ENCODE measurements around the gene ZNF688.
A peak's percentile ranks its signal among the peaks of the same experiment; 100 is the strongest.
"Not testable (repeated sequence)": the region's sequence is repeated elsewhere in the genome, so short reads cannot be mapped to it uniquely, and the experiment has no call there.

ZNF688 gene

GRCh38 chr16:30533748-30534367 lies 37.7 kb downstream of the ZNF688 start:
- DNase-seq (ENCODE audit: low spot score), result peak; percentile 41

DNA sequence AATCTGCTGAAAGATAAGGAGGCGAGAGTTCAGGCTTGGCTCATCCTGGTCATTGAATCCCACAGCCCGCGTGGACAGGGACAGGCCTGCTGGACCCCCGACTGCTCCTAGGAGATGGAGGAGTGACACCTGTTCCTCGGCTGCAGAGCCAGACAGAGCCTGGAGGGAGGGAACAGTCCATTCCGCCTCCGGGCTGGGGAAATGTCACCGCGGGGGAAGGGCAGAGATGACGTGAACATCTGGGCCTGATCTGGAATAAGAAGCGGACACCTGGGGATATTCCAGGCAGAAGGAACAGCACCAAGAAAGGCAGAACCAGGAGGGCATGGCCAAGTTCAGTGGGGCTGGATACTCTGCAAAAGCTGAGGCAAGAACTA lies 38.4 kb downstream of the ZNF688 start:
- DNase-seq (ENCODE audit: low spot score), result no peak

DNA sequence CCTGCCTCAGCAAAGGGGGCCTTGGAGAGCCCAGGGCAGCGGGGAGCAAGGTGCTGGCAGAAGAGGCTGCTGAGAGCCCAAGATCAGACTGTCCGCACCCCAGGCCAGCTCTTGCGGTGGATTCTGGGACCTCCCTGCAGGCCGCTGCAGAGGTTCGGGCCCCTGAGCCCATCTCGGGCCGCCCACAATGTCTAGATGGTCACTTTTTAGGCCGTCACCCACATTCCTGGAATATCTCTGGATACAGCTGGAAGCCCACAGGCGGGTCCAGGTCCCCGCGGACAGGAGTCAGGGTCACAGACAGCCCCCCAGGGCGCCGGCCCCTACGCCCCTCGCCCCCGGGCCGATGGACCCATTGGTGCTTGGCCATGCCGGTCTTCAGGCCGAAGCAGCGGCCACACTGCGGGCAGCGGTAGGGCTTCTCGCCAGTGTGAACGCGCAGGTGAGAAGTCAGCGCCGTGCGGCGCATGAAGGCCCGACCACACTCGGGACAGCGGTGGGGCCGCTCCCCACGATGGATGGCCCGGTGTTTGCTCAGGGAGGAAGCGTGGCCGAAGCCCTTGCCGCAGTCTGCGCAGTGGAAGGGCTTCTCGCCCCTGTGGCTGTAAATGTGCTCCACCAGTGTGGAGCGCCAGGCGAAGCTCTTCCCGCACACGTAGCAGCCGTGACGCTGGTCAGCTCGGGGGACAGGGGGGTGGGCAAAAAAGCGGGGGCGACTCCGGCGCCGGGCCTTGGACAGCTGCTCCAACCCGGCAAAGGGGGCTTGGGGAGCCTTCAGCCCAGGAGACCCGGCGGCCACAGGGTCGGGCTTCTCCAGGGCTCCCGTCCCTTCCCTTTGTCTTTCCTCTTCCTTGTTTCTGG lies 39.0 kb downstream of the ZNF688 start:
- DNase-seq (ENCODE audit: low spot score), result no peak

DNA sequence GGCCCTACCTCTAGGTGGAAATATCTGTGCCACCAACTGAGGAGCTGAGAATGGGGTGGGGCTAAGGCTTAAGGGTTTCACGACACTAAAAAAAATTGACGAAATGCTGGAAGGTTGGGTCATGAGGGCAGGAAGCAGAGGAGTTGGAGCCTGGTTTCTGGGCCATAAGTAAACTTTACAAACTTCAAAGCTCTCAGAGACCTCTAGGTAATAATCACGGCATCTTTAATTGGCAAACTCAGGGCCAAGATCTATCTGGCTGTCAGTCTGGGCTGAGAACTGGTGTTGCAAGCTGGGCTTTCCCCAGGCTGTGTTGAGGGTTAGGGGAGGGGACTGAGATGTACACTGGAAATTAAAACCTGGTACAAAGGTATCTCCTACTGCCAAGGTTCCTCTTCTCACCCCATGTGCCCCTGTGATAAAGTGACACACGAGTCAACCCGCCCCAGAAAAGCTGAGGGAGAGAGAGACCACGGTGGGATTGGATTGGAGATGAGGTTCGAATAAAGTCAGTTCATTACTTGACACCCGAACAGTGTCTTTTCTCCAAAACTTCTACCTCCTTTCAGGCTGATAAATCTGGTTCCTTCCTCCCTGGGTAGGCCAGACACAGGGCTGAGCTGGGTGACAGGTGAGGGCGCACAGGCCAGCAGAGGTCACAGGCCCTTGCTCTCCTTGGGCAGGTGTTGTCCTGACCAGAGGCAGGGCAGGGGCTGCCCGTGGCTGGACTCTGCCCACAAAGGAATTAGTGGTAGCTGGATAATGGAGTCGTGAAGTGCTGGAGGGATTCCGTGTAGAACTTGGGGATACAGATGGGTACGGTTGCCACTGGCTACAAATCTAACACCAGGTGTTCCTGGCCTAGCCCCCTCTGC lies 41.1 kb downstream of the ZNF688 start:
- DNase-seq (ENCODE audit: low spot score), result no peak

DNA sequence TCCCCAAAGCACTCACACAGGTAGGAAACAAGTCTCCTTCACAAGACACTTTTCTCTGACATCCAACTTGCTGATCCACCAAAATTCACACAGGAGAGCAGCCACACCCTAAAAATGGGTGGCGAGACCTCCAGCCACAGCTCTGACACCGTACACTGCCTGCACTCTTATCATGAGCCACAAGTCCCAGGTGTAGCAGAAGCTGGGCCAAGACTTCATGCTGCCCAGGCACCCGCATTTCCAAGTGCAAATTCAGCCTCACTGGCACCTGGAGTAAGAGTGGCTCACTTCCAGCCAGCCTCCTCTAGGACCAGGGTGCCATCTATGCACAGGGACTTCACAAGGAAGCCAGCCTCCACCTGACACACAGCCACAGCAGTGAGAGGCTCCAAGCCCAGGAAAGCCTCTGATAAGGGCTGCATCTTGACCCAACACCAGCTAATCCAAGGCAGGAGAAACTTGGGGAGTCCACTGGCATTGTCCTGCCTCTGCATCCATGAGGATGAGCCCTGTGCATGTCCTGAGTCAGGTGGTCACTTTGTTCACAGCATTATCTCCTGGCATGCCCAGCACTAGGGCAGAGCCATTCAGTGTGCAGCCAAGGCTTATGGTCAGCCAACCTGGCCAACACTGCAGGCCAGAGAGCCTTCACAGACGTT lies 42.6 kb downstream of the ZNF688 start:
- no peak for DNase-seq (ENCODE audit: low spot score)

DNA sequence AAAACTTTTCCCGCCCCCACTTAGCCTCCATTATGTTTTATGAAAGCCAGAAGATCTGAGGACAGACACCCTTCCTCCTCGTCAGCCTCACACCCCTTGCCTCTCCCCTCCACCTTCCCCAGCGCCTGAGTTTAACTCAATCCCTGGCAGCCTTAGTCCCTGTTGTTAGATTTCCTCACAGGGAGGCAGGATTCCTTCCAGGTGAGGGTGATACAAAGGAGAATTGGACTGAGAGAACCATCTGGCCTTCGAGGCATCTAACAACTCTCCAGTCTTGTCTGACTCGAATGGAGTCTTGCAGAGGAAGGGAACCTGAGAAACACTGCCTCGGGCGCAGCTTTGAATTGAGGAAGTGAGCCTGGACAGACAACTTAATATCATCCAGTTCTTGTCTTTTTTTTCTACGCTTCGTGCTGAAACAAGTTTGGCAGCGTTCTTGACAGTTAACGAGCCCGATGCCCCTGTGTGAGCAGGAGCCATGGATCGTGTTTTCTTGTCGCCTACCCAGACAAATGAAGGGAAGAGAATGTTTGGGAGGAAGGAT lies 43.8 kb downstream of the ZNF688 start:
- no peak for DNase-seq (ENCODE audit: low spot score)

DNA sequence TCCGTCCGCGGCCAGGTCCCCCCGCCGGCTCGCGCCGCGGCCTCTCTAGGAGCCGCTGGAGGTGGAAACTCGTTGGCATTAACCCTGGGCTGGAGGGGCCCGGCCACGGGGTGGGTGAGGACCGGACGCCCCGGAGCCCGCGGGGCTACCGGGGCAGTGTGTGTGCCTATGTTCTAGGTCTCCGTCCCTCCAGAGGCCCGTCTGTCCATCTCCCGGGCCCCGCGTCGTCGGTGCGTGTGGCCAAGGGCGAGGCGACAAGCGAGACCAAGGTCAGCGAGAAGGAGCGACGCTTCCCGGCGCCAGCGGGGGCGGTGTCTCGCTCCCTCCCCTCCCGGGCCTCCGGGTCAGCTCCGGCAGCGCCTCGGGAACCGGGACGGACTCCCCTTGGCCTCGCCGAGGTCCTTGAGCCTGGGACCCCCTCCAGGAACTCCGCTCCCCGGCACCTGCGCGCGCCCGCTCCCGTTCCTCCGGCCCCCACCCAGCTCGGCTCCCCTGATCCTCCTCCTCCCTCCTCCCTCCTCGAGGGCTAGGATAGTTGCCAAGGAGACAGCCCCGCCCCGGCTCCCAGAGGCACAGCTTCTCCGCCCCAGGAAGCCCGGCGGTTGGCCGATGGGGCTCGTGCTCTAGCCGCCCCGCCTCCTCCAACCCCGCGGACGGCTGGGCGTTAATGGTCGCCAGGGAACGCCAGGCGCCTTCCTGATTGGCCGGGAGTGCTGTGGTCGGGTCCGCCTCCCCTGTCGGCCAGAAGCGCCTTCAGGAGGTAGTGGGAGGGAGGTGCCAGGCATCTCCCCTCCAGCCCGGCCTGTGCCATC lies 44.5 kb downstream of the ZNF688 start:
- peak; percentile 99 for DNase-seq (ENCODE audit: low spot score)

- DNase-seq (ENCODE audit: low spot score), result peak; percentile 80
Observed at GRCh38 chr16:30526137-30526822, 45.2 kb downstream of the ZNF688 start, which contains the start of gene ZNF768. Gene ZNF768 (minus strand): TSS chr16:30526566. CDS start chr16:30526413, 153 bp downstream.

GRCh38 chr16:30525844-30526136 lies 45.7 kb downstream of the ZNF688 start:
- DNase-seq (ENCODE audit: low spot score), result no peak

GRCh38 chr16:30524575-30525568 lies 46.6 kb downstream of the ZNF688 start:
- no peak for DNase-seq (ENCODE audit: low spot score)

- no peak for DNase-seq (ENCODE audit: low spot score)
Observed at GRCh38 chr16:30523768-30524574, 47.5 kb downstream of the ZNF688 start.

- not testable (repeated sequence) for DNase-seq (ENCODE audit: low spot score)
Observed at GRCh38 chr16:30522702-30523463, 48.6 kb downstream of the ZNF688 start.

- no peak for DNase-seq (ENCODE audit: low spot score)
Observed at GRCh38 chr16:30521873-30522641, 49.5 kb downstream of the ZNF688 start.

- DNase-seq (ENCODE audit: low spot score), result no peak
Observed at GRCh38 chr16:30521476-30521872, 50.0 kb downstream of the ZNF688 start.

Measured in AG08396 (cell line).